Measurements from ENCODE around the gene C11orf68. TPM values are rescaled to one million over a fixed set of nuclear protein-coding genes. Genes with fewer than 3 reads are reported as not detected.
A peak's percentile ranks its signal among the peaks of the same experiment; 100 is the strongest.

C11orf68 gene
- polyA plus RNA-seq, 3 donors: 21.8 to 31.5 (median 22.8) TPM

DNA sequence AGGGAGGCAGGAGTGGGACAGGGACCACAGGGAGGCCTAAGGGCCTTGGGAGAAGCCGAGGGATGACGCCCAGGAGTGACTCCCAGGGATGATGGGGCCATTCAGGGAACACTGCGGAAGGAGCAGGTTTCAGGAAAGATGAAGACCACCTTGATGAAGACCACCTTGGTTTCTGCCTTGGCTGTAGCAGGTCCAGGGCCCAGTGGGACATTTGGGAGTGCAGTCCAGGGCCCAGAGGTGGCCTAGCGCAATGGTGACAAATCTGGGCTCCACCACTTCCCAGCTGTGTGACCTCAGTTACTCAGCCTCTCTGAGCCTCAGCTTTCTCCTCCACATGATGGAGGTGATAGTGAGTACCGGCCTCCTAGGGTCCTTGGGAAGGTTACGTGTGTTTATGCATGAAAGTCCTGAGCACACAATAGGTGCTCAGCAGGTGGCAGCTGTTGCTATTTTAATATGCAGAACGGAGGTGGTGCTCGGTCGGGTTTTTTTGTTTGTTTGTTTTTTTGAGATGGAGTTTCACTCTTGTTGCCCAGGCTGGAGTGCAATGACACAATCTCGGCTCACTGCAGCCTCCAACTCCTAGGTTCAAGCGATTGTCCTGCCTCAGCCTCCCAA lies 27.2 kb upstream of the C11orf68 start:
- Histone ChIP-seq H2AFZ (ENCODE audit: insufficient read depth, low read depth, low read length, poor library complexity, severe bottlenecking) (no peak overlapping the region), H3K4me2 (replicated peaks; ENCODE audit: extremely low read depth, low read length, poor library complexity, severe bottlenecking) (no peak overlapping the region), H3K36me3 (replicated peaks in 1 of 2; ENCODE audit: control insufficient read depth in 1 of 2, insufficient read depth in 2 of 2, low read length in 2 of 2) (no peaks in the 10 kb centered on the region), H3K9ac (ENCODE audit: insufficient read depth, low read length, poor library complexity, severe bottlenecking) (no peak overlapping the region), H3K79me2 (ENCODE audit: insufficient read depth, low read length) (no peaks in the 10 kb centered on the region), H3K4me3 (replicated peaks in 1 of 3; ENCODE audit: low read depth in 2 of 3, low read length in 3 of 3) (no peak overlapping the region), H4K20me1 (ENCODE audit: insufficient read depth, low read length) (no peaks in the 10 kb centered on the region), H3K27ac (ENCODE audit: low read depth in 1 of 2, low read length in 2 of 2) (no peak overlapping the region), H3K9me3 (replicated peaks in 1 of 2; ENCODE audit: control insufficient read depth in 1 of 2, insufficient read depth in 1 of 2, low read length in 2 of 2) (no peaks in the 10 kb centered on the region), H3K4me1 (ENCODE audit: control insufficient read depth in 1 of 2, insufficient read depth in 2 of 2, low read length in 2 of 2) (peaks cover 16% of the 10 kb centered on the region in 2 donors), H3K27me3 (ENCODE audit: control insufficient read depth in 2 of 2, insufficient read depth in 2 of 2, low read length in 2 of 2) (no peaks in the 10 kb centered on the region)
- Mint-ChIP-seq H3K36me3 (no peaks in the 10 kb centered on the region), H3K27ac (peak overlapping the region in 1 of 7 donors; percentile 14), H3K27me3 (ENCODE audit: low read depth in 3 of 3) (peaks cover 6 to 10% (median 8%) of the 10 kb centered on the region in 3 donors), H3K4me3 (no peak overlapping the region), H3K4me1 (peaks cover 17% of the 10 kb centered on the region), H3K9me3 (peaks cover 0 to 2% (median 0%) of the 10 kb centered on the region in 7 donors)
- TF ChIP-seq, protein P1, sequence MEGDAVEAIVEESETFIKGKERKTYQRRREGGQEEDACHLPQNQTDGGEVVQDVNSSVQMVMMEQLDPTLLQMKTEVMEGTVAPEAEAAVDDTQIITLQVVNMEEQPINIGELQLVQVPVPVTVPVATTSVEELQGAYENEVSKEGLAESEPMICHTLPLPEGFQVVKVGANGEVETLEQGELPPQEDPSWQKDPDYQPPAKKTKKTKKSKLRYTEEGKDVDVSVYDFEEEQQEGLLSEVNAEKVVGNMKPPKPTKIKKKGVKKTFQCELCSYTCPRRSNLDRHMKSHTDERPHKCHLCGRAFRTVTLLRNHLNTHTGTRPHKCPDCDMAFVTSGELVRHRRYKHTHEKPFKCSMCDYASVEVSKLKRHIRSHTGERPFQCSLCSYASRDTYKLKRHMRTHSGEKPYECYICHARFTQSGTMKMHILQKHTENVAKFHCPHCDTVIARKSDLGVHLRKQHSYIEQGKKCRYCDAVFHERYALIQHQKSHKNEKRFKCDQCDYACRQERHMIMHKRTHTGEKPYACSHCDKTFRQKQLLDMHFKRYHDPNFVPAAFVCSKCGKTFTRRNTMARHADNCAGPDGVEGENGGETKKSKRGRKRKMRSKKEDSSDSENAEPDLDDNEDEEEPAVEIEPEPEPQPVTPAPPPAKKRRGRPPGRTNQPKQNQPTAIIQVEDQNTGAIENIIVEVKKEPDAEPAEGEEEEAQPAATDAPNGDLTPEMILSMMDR (IDR thresholded peaks at IDR 0.05): no peak
- intact Hi-C loops (cut with micrococcal nuclease): no loop called here
- DNase-seq: no peak
- WGBS (ENCODE audit: insufficient coverage): 97% methylated on average over 8 of the region's 11 CpGs

DNA sequence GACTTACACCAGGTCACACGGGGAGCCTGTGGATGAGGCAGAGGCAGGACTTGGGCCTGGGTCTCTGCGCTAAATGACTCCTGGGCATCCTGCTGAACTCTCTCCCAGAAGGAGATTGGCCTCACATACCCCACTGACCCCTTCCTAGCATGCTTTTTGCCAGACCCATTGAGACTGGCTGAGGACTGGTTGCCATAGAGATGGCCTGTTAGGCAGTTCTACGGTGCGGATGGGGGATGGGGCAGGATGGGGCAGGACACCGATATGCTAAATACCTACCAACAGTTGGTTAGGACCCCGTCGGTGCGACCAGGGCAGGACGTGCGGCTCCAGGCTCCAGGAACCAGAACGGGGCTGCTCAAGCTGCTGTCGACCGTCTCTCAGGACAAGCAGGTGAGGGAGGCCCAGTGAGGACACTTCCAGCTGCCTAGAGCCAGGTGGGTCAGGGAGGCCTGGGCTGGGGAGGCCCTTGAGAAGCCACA lies 26.6 kb upstream of the C11orf68 start, which contains the start of gene TSGA10IP:
Gene TSGA10IP, plus strand, starts transcription at position 51 of the 482 bp plus-strand sequence. Its CDS starts 196 bp downstream, at position 247.
- Histone ChIP-seq H3K9me3 (replicated peaks in 1 of 2; ENCODE audit: control insufficient read depth in 1 of 2, insufficient read depth in 1 of 2, low read length in 2 of 2) (no peaks in the 10 kb centered on the region), H3K36me3 (replicated peaks in 1 of 2; ENCODE audit: control insufficient read depth in 1 of 2, insufficient read depth in 2 of 2, low read length in 2 of 2) (no peaks in the 10 kb centered on the region), H2AFZ (ENCODE audit: insufficient read depth, low read depth, low read length, poor library complexity, severe bottlenecking) (no peak within 1 kb of the TSS), H4K20me1 (ENCODE audit: insufficient read depth, low read length) (no peaks in the 10 kb centered on the region), H3K27me3 (ENCODE audit: control insufficient read depth in 2 of 2, insufficient read depth in 2 of 2, low read length in 2 of 2) (no peaks in the 10 kb centered on the region), H3K4me2 (replicated peaks; ENCODE audit: extremely low read depth, low read length, poor library complexity, severe bottlenecking) (no peak within 1 kb of the TSS), H3K4me1 (ENCODE audit: control insufficient read depth in 1 of 2, insufficient read depth in 2 of 2, low read length in 2 of 2) (peaks cover 22% of the 10 kb centered on the region in 2 donors), H3K27ac (ENCODE audit: low read depth in 1 of 2, low read length in 2 of 2) (no peak within 1 kb of the TSS), H3K9ac (ENCODE audit: insufficient read depth, low read length, poor library complexity, severe bottlenecking) (no peak within 1 kb of the TSS), H3K79me2 (ENCODE audit: insufficient read depth, low read length) (no peaks in the 10 kb centered on the region), H3K4me3 (replicated peaks in 1 of 3; ENCODE audit: low read depth in 2 of 3, low read length in 3 of 3) (no peak within 1 kb of the TSS)
- peaks cover 0 to 4% (median 0%) of the 10 kb centered on the region in 7 donors for H3K9me3 Mint-ChIP-seq
- no peaks in the 10 kb centered on the region for H3K36me3 Mint-ChIP-seq
- intact Hi-C loops (cut with micrococcal nuclease): no loop called here
- H3K27me3 Mint-ChIP-seq (ENCODE audit: low read depth in 3 of 3): peaks cover 6 to 8% (median 8%) of the 10 kb centered on the region in 3 donors
- TF ChIP-seq, protein P1 (IDR thresholded peaks at IDR 0.05): no peak
- H3K4me1 Mint-ChIP-seq: peaks cover 23% of the 10 kb centered on the region
- DNase-seq: no peak
- H3K4me3 Mint-ChIP-seq: no peak within 1 kb of the TSS
- H3K27ac Mint-ChIP-seq: peak within 1 kb of the TSS in 2 of 7 donors; percentile 14 to 76
- WGBS (ENCODE audit: insufficient coverage): 89% methylated on average over 8 of the region's 13 CpGs

Measured in CD14-positive monocyte (primary cell).